ENCODE results near the gene ZNF549. TPM values are rescaled to one million over a fixed set of nuclear protein-coding genes. Genes with fewer than 3 reads are reported as not detected.

Gene ZNF549
- total RNA-seq, 3 donors from 2014 or later (not counting 1 experiment from before 2014, with no cell fraction given), result 7.1 to 12.1 (median 8.6) TPM

GRCh38 chr19:57583521-57584416 lies 56.6 kb downstream of the ZNF549 start, which contains the start of gene ZIK1:
ZIK1 (plus strand) TSS chr19:57584145; CDS start chr19:57584357, 212 bp downstream.
- H3K27me3 Mint-ChIP-seq (ENCODE audit: low read depth in 2 of 2), result no peaks in the 10 kb centered on the region
- intact Hi-C loops (cut with micrococcal nuclease), result loop anchor here (1.0 kb wide), 2 partner anchors 16 to 31 kb away; partner anchors contain the start of genes ZNF134 and ZNF530
- Histone ChIP-seq H3K4me1 (ENCODE audit: control insufficient read depth, insufficient read depth, low read length) (peaks cover 17% of the 10 kb centered on the region), H3K9me3 (ENCODE audit: control insufficient read depth, insufficient read depth, low read length) (peaks cover 41% of the 10 kb centered on the region), H3K27me3 (ENCODE audit: control insufficient read depth, insufficient read depth, low read length) (no peaks in the 10 kb centered on the region), H3K36me3 (ENCODE audit: control insufficient read depth, insufficient read depth, low read length) (peaks cover 6% of the 10 kb centered on the region), H3K4me3 (ENCODE audit: low read length) (peak within 1 kb of the TSS; percentile 68), H3K27ac (ENCODE audit: low read length) (peak within 1 kb of the TSS; percentile 75)
- peaks cover 12 to 30% of the 10 kb centered on the region in 2 donors for H3K9me3 Mint-ChIP-seq
- peaks cover 16 to 27% of the 10 kb centered on the region in 2 donors for H3K4me1 Mint-ChIP-seq
- no peak for TF ChIP-seq CTCF (IDR thresholded peaks at IDR 0.05)
- peak within 1 kb of the TSS; percentile 72 to 88 for H3K27ac Mint-ChIP-seq
- H3K36me3 Mint-ChIP-seq, result peaks cover 39% of the 10 kb centered on the region
- DNase-seq (peak; percentile 79 to 95), ATAC-seq (peak; percentile 90 to 94 (median 91))
- 5% methylated on average over 76 of the region's 76 CpGs for WGBS (ENCODE audit: insufficient coverage)
- H3K4me3 Mint-ChIP-seq, result peak within 1 kb of the TSS; percentile 92

- H3K4me1 ChIP-seq (ENCODE audit: control insufficient read depth, insufficient read depth, low read length), result peaks cover 17% of the 10 kb centered on the region
- H3K36me3 ChIP-seq (ENCODE audit: control insufficient read depth, insufficient read depth, low read length), result peaks cover 24% of the 10 kb centered on the region
- H3K9me3 Mint-ChIP-seq, result peaks cover 17 to 37% of the 10 kb centered on the region in 2 donors
- H3K27me3 Mint-ChIP-seq (ENCODE audit: low read depth in 2 of 2), result no peaks in the 10 kb centered on the region
- H3K4me1 Mint-ChIP-seq, result peaks cover 16 to 23% of the 10 kb centered on the region in 2 donors
- 100% methylated on average over 1 of the region's 1 CpG for WGBS (ENCODE audit: insufficient coverage)
- H3K4me3 ChIP-seq (ENCODE audit: low read length), result no peak overlapping the region
- intact Hi-C loops (cut with micrococcal nuclease), result no loop called here
- no peak overlapping the region for H3K27ac ChIP-seq (ENCODE audit: low read length)
- H3K27ac Mint-ChIP-seq, result no peak overlapping the region
- peaks cover 71% of the 10 kb centered on the region for H3K9me3 ChIP-seq (ENCODE audit: control insufficient read depth, insufficient read depth, low read length)
- DNase-seq (no peak), ATAC-seq (no peak)
- TF ChIP-seq CTCF (IDR thresholded peaks at IDR 0.05), result no peak
- H3K27me3 ChIP-seq (ENCODE audit: control insufficient read depth, insufficient read depth, low read length), result no peaks in the 10 kb centered on the region
- H3K36me3 Mint-ChIP-seq, result peaks cover 67% of the 10 kb centered on the region
- H3K4me3 Mint-ChIP-seq, result no peak overlapping the region
Measured at GRCh38 chr19:57587529-57587928, 60.4 kb downstream of the ZNF549 start.

- peaks cover 16% of the 10 kb centered on the region for H3K9me3 ChIP-seq (ENCODE audit: control insufficient read depth, insufficient read depth, low read length)
- Mint-ChIP-seq H3K4me1 (peaks cover 22 to 23% of the 10 kb centered on the region in 2 donors), H3K36me3 (peaks cover 21% of the 10 kb centered on the region), H3K27me3 (ENCODE audit: low read depth in 2 of 2) (peaks cover 3 to 8% of the 10 kb centered on the region in 2 donors), H3K4me3 (peak overlapping the region; percentile 84), H3K27ac (peak overlapping the region; percentile 74 to 78), H3K9me3 (peaks cover 11 to 19% of the 10 kb centered on the region in 2 donors)
- peak overlapping the region; percentile 24 for H3K27ac ChIP-seq (ENCODE audit: low read length)
- TF ChIP-seq CTCF (IDR thresholded peaks at IDR 0.05), result no peak
- peak overlapping the region; percentile 63 for H3K4me3 ChIP-seq (ENCODE audit: low read length)
- intact Hi-C loops (cut with micrococcal nuclease), result loop anchor here (1.0 kb wide), 1 partner anchor 15 kb away; the partner anchor contains the start of gene ZIK1
- 66% methylated on average over 6 of the region's 8 CpGs for WGBS (ENCODE audit: insufficient coverage)
- DNase-seq, result no peak
- H3K4me1 ChIP-seq (ENCODE audit: control insufficient read depth, insufficient read depth, low read length), result peaks cover 15% of the 10 kb centered on the region
- ATAC-seq, result no peak
- peaks cover 3% of the 10 kb centered on the region for H3K27me3 ChIP-seq (ENCODE audit: control insufficient read depth, insufficient read depth, low read length)
- peaks cover 2% of the 10 kb centered on the region for H3K36me3 ChIP-seq (ENCODE audit: control insufficient read depth, insufficient read depth, low read length)
Measured at GRCh38 chr19:57599377-57599760, 72.2 kb downstream of the ZNF549 start.

Measured in natural killer cell (primary cell).